ENCODE results near the gene TCP11.
A peak's percentile ranks its signal among the peaks of the same experiment; 100 is the strongest.

Gene TCP11

DNA sequence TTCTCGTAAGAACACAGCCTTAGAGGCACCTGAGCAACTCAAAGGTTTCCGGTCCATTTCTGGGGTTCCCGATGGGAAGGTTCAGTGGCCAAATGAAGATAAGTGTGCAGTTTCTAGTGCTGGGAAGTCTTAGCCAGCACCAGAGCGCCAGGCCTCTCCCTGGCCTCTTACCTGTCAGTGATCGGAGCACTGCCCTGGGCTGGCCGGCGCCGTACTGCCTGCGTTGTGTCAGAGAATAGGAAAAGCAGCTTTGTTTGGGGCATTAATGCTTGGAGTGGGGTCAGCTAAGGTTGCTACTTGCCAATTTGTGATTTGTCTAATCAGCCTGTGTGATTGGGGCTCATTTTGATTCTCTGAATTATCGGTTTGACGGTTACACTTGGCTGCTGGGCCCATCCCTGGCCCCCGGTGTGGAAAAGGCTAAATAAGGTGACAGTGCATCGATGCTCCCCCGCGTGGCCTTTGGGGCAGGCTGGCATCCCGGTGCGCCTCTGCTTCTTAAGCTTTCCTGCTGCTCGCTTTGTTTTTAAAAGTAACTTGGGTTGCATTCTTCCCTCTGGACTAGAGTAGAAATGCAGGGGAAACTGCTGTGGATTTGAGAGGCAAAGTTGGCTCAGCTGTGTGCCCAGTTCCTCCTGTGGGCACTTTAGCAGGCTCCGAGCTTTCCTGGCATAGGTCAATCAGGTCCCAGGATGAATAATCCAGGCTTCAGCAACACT, 51.8 kb downstream of the TCP11 start:
- no peak overlapping the region for H3K4me3 Mint-ChIP-seq
- H3K9me3 Mint-ChIP-seq: no peaks in the 10 kb centered on the region
- DNase-seq (ENCODE audit: low spot score): no peak
- H3K27me3 Mint-ChIP-seq (ENCODE audit: low read depth): peaks cover 5% of the 10 kb centered on the region
- no peaks in the 10 kb centered on the region for H3K4me1 Mint-ChIP-seq (ENCODE audit: low read depth)
- no peaks in the 10 kb centered on the region for H3K36me3 Mint-ChIP-seq (ENCODE audit: low read depth)
- no peak overlapping the region for H3K27ac Mint-ChIP-seq

DNA sequence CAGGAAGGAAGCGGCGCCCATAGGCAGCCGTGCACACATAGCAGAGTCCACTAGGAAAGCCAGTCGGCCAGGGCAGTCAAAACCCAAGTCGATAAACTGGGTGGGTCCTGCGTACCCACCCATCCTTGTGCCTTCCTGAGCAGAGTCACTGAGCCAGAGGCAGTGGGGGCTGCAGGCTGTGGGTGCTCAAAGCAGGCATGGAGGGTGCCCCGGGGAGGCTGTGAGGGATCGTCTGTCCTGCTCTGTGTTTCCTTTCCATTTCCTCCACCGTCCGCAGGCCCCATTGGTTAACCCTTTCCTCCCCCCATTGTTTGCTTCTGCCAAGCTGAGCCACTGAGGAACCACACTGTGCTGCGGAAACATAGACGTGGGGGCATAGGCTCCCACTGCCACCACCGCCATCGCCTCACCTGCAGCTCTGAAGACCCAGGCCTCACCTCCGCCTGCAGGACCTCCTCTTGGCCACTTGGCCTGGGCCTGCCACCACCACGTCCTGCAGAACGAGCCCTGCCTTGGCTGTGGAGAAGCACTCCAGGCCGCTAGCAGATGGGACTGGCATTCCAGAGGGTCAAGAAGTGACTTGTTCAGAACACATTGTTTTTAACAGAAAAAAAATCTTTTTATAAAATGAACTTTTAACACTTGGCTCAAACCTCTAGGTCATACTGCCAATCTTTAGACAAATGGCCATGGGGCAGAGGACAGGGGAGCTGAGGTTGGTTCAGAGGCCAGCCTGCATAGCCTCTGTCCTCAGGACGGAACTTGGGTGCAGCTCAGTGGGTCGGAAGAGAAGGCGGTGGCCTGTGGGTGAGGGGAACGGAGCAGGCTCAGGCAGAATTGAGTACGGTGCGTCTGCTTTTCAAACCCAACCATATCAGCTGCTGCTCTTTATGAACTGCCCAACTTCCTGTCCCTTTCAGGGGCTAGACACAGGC, 52.6 kb downstream of the TCP11 start:
- Mint-ChIP-seq H3K27ac (no peak overlapping the region), H3K4me1 (ENCODE audit: low read depth) (no peaks in the 10 kb centered on the region), H3K9me3 (no peaks in the 10 kb centered on the region), H3K27me3 (ENCODE audit: low read depth) (no peaks in the 10 kb centered on the region), H3K36me3 (ENCODE audit: low read depth) (no peaks in the 10 kb centered on the region), H3K4me3 (no peak overlapping the region)
- no peak for DNase-seq (ENCODE audit: low spot score)

DNA sequence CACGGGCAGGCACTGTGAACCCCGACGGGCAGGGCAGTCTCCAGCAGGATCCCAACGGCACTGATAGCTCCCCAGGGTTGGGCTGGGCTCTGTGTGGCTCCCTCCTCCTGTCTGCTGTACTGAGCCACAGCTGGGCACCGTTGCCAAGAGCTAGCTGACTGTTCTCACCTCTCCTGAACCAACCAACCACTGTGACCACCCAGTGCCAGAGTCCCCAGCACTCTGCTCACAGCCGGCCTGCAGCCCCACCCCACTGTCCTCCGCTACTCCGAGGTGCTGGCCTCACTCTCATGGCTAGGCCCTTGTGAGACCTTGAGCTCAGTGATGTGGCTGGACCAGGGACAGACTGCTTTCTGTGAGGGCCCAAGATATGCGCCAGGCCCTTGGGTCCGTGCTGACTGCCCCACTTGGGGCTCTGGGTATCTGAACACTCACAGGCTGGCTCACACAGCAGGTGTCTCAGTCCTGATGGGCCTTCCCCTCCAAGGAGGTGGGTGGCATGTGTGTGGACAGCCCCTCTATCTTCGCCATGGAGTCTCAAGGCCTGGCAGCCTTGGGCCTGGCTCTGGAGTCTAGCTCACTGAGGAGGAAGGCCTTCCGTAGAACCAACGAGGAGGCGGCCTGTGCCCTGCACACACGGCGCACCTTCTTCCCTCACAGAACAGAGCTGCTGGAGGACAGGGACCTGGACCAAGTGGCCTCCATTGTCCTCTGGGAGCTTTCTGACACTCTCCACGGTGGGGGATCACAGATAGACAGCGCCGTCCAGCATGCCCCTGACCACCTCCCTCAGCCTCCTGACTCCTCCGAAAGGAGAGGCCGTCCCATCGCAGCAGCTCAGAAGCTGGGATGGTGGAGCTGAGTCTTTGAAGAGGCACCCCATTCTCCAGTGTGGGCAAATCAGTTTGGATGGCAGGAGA, 53.5 kb downstream of the TCP11 start:
- Mint-ChIP-seq H3K4me1 (ENCODE audit: low read depth) (no peaks in the 10 kb centered on the region), H3K4me3 (no peak overlapping the region), H3K27me3 (ENCODE audit: low read depth) (no peaks in the 10 kb centered on the region), H3K27ac (no peak overlapping the region), H3K9me3 (no peaks in the 10 kb centered on the region), H3K36me3 (ENCODE audit: low read depth) (no peaks in the 10 kb centered on the region)
- DNase-seq (ENCODE audit: low spot score): no peak

DNA sequence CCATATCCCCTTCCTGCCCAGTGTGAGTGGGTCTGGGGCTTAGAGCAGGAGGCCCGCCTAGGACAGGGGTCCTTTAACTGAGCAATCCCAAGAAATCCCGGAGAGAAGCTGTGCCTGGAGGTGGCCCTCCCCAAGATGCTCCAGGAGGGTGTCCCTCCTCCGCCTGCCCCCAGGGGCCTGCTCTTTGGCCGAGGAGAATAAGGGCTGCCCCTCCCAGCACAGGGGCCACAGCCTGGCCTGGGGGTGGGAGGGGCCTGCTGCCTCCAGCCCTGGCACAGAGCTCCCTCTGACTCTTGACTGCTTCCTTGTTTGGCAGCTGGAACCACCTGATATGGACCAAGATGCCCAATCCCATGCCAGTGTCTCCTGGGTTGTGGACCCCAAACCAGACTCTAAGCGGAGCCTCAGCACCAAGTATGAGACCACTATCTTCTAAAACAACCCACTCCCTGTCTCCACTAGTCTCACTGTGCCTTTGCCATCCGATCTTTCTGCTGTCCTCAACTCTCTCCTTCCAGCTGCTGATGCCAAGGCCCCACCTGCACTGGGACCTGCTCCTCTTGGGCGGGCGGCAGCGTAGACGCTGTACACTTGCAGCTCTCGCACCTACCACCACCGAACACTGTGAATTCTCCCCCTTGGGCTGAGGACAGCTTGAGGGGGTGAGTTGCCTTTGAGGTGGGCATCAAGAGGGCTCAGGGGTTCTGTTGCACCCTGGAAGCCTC, 54.3 kb downstream of the TCP11 start:
- H3K4me3 Mint-ChIP-seq: no peak overlapping the region
- DNase-seq (ENCODE audit: low spot score): no peak
- no peaks in the 10 kb centered on the region for H3K4me1 Mint-ChIP-seq (ENCODE audit: low read depth)
- no peaks in the 10 kb centered on the region for H3K27me3 Mint-ChIP-seq (ENCODE audit: low read depth)
- peak overlapping the region; percentile 60 for H3K27ac Mint-ChIP-seq
- no peaks in the 10 kb centered on the region for H3K36me3 Mint-ChIP-seq (ENCODE audit: low read depth)
- H3K9me3 Mint-ChIP-seq: no peaks in the 10 kb centered on the region

DNA sequence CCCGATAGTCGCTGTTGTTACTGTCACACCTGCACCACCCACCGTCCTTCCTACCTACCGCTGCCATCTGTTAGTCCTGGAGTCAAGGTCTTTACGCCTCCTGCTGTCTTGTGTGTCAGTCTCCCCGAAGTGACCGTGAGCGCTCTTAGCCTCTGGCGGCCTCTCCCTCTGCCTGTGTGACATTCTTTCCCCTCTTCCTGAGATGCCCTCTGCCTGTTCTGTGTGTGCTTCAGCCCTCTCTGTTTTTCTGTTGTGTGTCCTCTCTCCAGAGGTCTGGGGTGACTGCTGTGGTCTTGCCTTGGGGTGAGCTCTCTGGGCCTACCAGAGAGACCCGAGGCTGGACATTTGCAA, 54.9 kb downstream of the TCP11 start:
- Mint-ChIP-seq H3K4me3 (no peak overlapping the region), H3K27ac (peak overlapping the region; percentile 60), H3K9me3 (no peaks in the 10 kb centered on the region), H3K36me3 (ENCODE audit: low read depth) (no peaks in the 10 kb centered on the region), H3K27me3 (ENCODE audit: low read depth) (no peaks in the 10 kb centered on the region), H3K4me1 (ENCODE audit: low read depth) (peaks cover 1% of the 10 kb centered on the region)
- DNase-seq (ENCODE audit: low spot score): no peak

DNA sequence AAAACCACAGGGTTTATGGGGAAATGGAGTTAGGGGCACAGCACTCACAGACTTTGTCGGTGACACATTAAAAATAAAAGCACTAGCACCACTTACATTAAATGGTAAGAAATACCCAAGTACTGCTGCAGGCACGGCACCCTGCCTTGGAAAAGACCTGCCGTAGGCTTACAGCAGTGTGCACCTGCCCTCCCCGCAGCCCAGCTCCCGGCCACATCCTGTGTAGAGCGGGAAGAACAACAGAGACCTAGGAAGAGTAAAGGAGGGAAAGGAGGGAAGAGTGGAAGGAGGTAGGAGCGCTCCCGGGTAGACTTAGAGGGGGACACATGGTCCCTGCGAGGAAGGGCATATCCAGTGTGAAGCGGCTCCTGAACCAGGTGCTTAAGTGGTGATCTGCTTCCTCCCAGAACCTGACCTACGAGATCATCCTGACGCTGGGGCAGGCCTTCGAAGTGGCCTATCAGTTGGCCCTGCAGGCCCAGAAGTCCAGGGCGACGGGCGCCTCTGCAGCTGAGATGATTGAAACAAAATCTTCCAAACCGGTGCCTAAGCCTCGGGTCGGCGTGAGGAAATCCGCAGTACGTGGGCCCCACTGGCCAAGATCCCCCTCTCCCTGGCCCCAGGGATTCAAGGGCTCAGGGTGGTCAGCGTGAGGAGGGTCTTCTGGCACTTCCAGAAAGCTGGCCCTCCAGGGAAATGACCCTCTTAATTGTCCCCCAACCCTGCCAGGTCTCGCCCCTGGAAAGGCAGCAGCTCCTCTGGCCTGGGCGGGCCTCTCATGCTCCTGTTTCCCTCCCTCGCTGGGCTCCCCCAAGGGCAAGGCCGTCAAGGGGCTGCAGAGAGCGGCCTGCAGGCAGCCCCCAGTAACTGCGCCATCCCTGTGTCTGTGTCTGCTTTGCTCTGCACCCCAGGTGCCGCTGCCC, 55.5 kb downstream of the TCP11 start:
- no peaks in the 10 kb centered on the region for H3K9me3 Mint-ChIP-seq
- H3K4me1 Mint-ChIP-seq (ENCODE audit: low read depth): peaks cover 2% of the 10 kb centered on the region
- no peak for DNase-seq (ENCODE audit: low spot score)
- no peak overlapping the region for H3K4me3 Mint-ChIP-seq
- H3K27ac Mint-ChIP-seq: no peak overlapping the region
- no peaks in the 10 kb centered on the region for H3K27me3 Mint-ChIP-seq (ENCODE audit: low read depth)
- no peaks in the 10 kb centered on the region for H3K36me3 Mint-ChIP-seq (ENCODE audit: low read depth)

DNA sequence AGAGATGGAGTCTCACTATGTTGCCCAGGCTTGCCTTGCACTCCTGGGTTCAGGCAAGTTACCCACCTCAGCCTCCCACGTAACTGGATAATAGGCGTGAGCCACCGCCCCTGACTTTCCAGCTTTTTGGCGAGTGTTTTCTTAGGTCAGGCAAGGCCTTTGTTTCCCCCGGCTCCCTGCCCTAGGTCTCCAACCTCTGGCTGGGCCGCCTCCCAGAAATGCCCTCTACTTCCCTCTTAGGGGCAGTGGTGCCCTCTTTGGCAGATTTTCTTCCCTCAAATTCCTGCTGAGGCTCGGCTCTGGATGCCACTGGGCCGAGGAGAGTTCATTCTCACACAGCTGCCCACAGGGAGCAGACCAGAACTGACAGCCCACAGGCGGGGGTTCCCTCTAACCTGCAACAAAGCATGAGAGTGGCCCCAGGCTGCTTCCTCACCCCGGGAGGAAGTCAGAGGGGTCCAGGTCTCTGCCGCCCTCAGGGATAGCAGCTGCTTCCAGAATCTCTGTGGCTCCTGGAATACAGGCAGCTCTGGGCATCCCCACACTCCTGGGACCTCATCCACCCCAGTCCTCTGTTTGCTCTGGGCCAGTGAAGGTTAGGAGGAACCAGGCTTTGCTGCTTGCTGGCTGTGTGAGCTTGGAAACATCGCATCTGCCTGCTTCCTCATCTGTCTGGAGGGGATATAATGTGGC, 56.5 kb downstream of the TCP11 start:
- no peaks in the 10 kb centered on the region for H3K9me3 Mint-ChIP-seq
- no peak overlapping the region for H3K27ac Mint-ChIP-seq
- no peaks in the 10 kb centered on the region for H3K36me3 Mint-ChIP-seq (ENCODE audit: low read depth)
- H3K4me3 Mint-ChIP-seq: no peak overlapping the region
- peaks cover 2% of the 10 kb centered on the region for H3K4me1 Mint-ChIP-seq (ENCODE audit: low read depth)
- no peaks in the 10 kb centered on the region for H3K27me3 Mint-ChIP-seq (ENCODE audit: low read depth)
- no peak for DNase-seq (ENCODE audit: low spot score)

DNA sequence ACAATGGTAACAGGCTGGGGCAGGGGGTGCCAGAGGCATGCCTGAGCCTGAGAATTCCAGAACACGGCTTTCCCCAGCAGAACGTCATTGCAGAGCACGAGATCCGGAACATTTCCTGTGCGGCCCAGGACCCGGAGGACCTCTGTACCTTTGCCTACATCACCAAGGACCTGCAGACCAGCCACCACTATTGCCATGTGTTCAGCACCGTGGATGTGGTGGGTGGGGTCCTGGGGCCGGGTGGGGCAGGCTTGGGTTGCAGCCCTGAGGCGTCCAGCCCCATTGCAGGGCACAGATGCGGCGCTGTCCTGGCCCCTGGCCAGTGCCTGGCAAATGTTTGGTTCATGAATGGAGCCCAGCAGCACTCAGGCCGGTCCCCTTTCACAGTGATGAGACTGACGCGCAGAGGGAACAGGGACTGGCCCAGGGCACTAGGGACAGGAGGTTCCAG, 57.1 kb downstream of the TCP11 start:
- H3K9me3 Mint-ChIP-seq: no peaks in the 10 kb centered on the region
- no peak for DNase-seq (ENCODE audit: low spot score)
- H3K4me3 Mint-ChIP-seq: no peak overlapping the region
- peaks cover 2% of the 10 kb centered on the region for H3K4me1 Mint-ChIP-seq (ENCODE audit: low read depth)
- no peaks in the 10 kb centered on the region for H3K27me3 Mint-ChIP-seq (ENCODE audit: low read depth)
- no peak overlapping the region for H3K27ac Mint-ChIP-seq
- H3K36me3 Mint-ChIP-seq (ENCODE audit: low read depth): no peaks in the 10 kb centered on the region

DNA sequence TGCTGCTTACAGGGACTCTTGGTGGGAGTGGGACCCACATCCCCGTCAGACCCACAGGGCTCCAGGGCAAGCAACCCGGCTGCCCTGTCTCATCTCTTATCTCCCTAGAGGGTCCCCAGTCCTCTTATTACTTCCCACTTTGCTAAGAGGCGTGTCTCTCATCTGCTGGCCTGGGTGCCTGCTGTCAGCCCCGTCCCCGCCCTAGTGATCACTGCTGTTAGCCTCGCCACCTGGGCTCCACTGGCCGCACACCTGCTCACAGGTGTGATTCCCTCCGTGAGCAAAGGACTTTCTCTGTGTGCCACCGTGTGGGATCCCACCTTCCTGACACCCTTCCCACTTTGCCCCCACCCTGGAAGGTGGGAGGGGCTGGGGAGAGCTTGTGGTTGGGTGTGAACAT, 57.6 kb downstream of the TCP11 start:
- Mint-ChIP-seq H3K4me1 (ENCODE audit: low read depth) (peaks cover 2% of the 10 kb centered on the region), H3K27me3 (ENCODE audit: low read depth) (no peaks in the 10 kb centered on the region), H3K36me3 (ENCODE audit: low read depth) (no peaks in the 10 kb centered on the region), H3K4me3 (no peak overlapping the region), H3K27ac (no peak overlapping the region), H3K9me3 (no peaks in the 10 kb centered on the region)
- DNase-seq (ENCODE audit: low spot score): no peak

DNA sequence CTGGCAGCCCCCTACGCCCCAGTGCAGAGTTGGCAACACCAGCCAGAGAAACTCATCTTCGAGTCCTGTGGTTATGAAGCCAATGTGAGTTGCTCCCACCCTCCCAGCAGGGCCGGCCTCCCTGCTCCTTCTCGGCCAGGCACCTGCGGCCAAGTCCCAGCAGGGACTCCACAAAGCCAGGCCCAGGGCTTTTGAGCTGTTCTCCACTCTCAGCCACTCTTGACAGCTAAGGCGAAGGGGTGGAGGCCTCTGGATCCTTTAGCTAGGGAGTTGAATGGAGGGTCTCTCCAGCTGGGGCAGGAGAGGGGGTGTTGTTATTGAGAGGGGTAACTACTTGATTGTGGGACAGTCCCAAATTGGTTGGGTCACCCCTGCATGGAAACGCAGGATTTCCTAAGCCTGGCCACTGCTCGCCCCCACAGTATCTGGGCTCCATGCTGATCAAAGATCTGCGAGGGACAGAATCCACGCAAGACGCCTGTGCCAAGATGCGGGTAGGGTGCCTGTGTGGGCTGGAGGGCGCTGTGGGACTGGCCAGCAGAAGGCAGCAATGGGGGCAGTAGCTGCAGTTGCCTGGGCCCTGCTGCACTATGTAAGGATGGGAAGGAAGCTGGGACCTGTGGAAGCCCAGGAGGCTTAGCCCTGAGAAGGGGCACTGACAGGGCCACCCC, 58.3 kb downstream of the TCP11 start:
- DNase-seq (ENCODE audit: low spot score): no peak
- Mint-ChIP-seq H3K4me3 (no peak overlapping the region), H3K4me1 (ENCODE audit: low read depth) (peaks cover 2% of the 10 kb centered on the region), H3K36me3 (ENCODE audit: low read depth) (no peaks in the 10 kb centered on the region), H3K27ac (no peak overlapping the region), H3K27me3 (ENCODE audit: low read depth) (no peaks in the 10 kb centered on the region), H3K9me3 (no peaks in the 10 kb centered on the region)

DNA sequence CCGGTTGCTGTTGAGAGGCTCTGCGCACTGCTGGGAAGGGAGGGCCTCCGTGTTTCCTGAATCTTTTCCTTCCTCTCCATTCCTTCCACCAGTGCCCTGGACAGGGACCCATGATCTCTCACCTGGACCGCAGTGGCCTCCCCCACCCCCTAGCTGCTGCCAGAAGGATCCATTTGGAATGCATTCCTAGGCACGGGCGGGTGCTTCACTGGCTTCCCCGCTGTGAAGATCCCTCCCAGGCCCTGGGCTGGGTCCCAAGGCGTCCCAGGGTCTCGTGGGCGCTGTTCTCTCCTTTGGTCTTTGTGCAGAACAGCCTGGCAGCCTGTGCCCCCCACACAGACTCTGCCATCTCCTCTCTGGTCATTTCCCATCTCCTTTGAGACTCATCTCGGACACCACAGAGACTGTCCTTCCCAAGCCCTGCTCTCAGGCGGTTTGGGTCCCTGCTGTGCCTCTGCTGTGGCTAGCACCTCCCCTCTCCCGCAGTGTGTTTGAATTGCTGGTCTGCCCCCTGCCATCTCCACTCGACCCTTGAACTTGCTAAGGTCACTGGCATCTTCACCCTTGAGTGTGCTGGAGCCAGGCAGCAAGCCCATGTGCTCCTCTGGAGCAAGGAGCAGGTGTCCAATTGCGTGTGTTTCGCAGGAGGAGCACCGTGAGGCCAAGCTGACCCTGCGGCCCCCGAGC, 59.0 kb downstream of the TCP11 start:
- H3K27ac Mint-ChIP-seq: no peak overlapping the region
- DNase-seq (ENCODE audit: low spot score): no peak
- no peak overlapping the region for H3K4me3 Mint-ChIP-seq
- H3K9me3 Mint-ChIP-seq: no peaks in the 10 kb centered on the region
- H3K36me3 Mint-ChIP-seq (ENCODE audit: low read depth): no peaks in the 10 kb centered on the region
- no peaks in the 10 kb centered on the region for H3K27me3 Mint-ChIP-seq (ENCODE audit: low read depth)
- H3K4me1 Mint-ChIP-seq (ENCODE audit: low read depth): peaks cover 2% of the 10 kb centered on the region

Measured in T-helper 2 cell treated with Interferon-gamma antibody and Interleukin-4, amounts not matched to agents 5 μg/mL and 100 μg/mL, for 36 hours (primary cell).